Thoracic aorta (tissue), 2 donors: Measurements from ENCODE around the gene RTBDN. TPM values are rescaled to one million over a fixed set of nuclear protein-coding genes. Genes with fewer than 3 reads are reported as not detected.

Experiments
- ATAC-seq: fragments of 150-250 bp; one replicate; pipeline ENCODE4 v1.8.0; 2017; ENCODE audit warnings: low read depth; ENCODE audit not compliant: insufficient number of reproducible peaks, low FRiP score
- DNase-seq: peaks from one replicate; pipeline ENCODE4 v3.0.0-alpha.2; 2020; ENCODE audit warnings: low spot score
- H3K27ac ChIP-seq, 2 donors: fragments of 200-600 bp; sonication (generic); 1 replicate in 1 of 2; 2 replicates in 1 of 2; pipeline ENCODE4 v1.5.1; 2016; ENCODE audit warnings: mild to moderate bottlenecking in 2 of 2, moderate library complexity in 2 of 2
- H3K27me3 ChIP-seq: fragments of 200-600 bp; sonication (generic); replicated peaks from 2 replicates; pipeline ENCODE4 v1.6.0; 2016; ENCODE audit warnings: mild to moderate bottlenecking; ENCODE audit not compliant: insufficient read depth
- H3K36me3 ChIP-seq: fragments of 200-600 bp; sonication (generic); one replicate; pipeline ENCODE4 v1.5.1; 2016
- H3K4me1 ChIP-seq, 2 donors: fragments of 200-600 bp; sonication (generic); 1 replicate in 1 of 2; 2 replicates in 1 of 2; pipeline versions ENCODE4 v1.5.1 to v1.6.0; 2016; ENCODE audit warnings: low read depth in 2 of 2, mild to moderate bottlenecking in 1 of 2; ENCODE audit not compliant: control insufficient read depth in 1 of 2
- H3K4me3 ChIP-seq: fragments of 200-600 bp; sonication (generic); 2 replicates; pipeline ENCODE4 v1.5.1; 2016; ENCODE audit warnings: mild to moderate bottlenecking
- H3K9me3 ChIP-seq: fragments of 200-600 bp; sonication (generic); 2 replicates; pipeline ENCODE4 v1.5.1; 2016
- CTCF ChIP-seq: fragments of 200-600 bp; sonication (generic); IDR thresholded peaks from one replicate; pipeline ENCODE4 v1.5.1; 2019; ENCODE audit warnings: antibody characterized with exemption
- total RNA-seq, 2 donors: library from RNA; depleted of rRNA; stranded (reverse); fragments of >200 nt; gene quantifications; one replicate each; pipeline versions ENCODE4 v1.1.0 to v1.2.3, GENCODE V29; 2016

RTBDN gene
- total RNA-seq, 2 donors from 2014 or later: not detected

DNA sequence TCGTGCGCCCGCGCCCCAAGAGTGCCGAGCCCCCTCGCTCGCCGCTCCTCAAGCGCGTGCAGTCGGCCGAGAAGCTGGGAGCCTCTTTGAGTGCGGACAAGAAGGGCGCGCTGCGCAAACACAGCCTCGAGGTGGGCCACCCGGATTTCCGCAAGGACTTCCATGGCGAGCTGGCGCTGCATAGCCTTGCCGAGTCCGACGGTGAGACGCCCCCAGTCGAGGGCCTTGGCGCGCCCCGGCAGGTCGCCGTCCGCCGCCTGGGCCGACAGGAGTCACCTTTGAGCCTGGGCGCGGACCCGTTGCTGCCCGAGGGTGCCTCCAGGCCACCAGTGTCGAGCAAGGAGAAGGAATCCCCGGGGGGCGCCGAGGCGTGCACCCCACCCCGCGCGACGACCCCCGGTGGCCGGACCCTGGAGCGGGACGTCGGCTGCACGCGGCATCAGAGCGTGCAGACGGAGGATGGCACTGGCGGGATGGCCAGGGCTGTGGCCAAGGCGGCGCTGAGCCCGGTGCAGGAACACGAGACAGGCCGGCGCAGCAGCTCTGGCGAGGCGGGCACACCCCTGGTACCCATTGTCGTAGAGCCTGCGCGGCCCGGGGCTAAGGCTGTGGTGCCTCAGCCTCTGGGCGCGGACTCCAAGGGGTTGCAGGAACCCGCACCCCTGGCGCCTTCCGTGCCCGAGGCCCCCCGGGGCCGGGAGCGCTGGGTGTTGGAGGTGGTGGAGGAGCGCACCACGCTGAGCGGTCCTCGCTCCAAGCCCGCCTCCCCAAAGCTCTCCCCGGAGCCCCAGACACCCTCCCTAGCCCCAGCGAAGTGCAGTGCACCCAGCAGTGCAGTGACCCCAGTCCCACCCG, 39.7 kb upstream of the RTBDN start:
- Histone ChIP-seq H3K4me3 (no peak overlapping the region), H3K27ac (no peak overlapping the region), H3K27me3 (no peaks in the 10 kb centered on the region), H3K36me3 (peaks cover 15% of the 10 kb centered on the region), H3K9me3 (no peaks in the 10 kb centered on the region), H3K4me1 (no peaks in the 10 kb centered on the region)
- DNase-seq (no peak), ATAC-seq (no peak)
- TF ChIP-seq CTCF: no peak

- peaks cover 11% of the 10 kb centered on the region for H3K36me3 ChIP-seq
- no peak for DNase-seq
- no peaks in the 10 kb centered on the region for H3K9me3 ChIP-seq
- no peak for ATAC-seq
- no peaks in the 10 kb centered on the region for H3K27me3 ChIP-seq
- H3K4me3 ChIP-seq: no peak overlapping the region
- no peak overlapping the region for H3K27ac ChIP-seq
- no peak for TF ChIP-seq CTCF
- H3K4me1 ChIP-seq: no peaks in the 10 kb centered on the region
These were observed 38.8 kb upstream of the RTBDN start for GRCh38 chr19:12872941-12873890.

DNA sequence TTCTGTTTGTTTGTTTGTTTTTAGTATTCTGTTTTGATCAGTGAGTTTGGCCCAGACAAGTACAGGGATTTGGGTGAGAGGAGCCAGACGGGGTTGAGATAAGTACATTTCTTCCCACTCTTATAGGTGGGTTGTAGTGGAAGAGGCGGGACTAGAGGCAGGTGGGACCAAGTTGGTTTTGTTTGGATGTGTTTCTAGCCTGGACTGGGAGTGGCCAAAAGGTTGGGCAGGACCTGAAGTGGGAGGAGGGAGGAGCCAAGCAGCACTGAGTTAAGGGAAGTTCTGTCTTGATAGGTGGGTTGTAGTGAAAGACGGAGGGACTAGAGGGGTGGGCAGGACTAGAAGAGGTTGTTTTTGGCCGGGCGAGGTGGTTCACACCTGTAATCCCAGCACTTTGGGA, 37.9 kb upstream of the RTBDN start:
- Histone ChIP-seq H3K27ac (no peak overlapping the region), H3K27me3 (no peaks in the 10 kb centered on the region), H3K9me3 (no peaks in the 10 kb centered on the region), H3K4me3 (no peak overlapping the region), H3K4me1 (peaks cover 0 to 5% of the 10 kb centered on the region in 2 donors), H3K36me3 (peaks cover 3% of the 10 kb centered on the region)
- ATAC-seq (no peak), DNase-seq (no peak)
- no peak for TF ChIP-seq CTCF

DNA sequence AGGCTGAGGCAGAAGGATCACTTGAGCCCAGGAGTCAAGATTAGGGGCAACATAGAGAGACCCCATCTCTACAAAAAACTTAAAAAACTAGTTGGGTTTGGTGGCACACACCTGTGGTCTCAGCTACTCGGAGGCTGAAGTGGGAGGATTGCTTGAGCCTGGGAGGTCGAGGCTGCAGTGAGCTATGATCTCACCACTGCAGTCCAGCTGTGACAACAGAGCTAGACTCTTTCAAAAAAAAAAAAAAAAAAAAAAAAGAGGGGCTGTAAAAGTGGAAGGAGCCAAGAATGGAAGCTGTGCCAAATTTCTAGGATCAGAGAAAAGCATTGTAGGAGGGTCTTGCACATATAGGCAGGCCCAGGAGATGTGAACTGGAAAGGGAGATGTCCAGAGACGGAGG, 37.3 kb upstream of the RTBDN start:
- ATAC-seq: no peak
- H3K4me3 ChIP-seq: no peak overlapping the region
- no peak overlapping the region for H3K27ac ChIP-seq
- peaks cover 0 to 7% of the 10 kb centered on the region in 2 donors for H3K4me1 ChIP-seq
- no peak for TF ChIP-seq CTCF
- H3K36me3 ChIP-seq: peaks cover 3% of the 10 kb centered on the region
- no peak for DNase-seq
- no peaks in the 10 kb centered on the region for H3K27me3 ChIP-seq
- H3K9me3 ChIP-seq: no peaks in the 10 kb centered on the region

- no peaks in the 10 kb centered on the region for H3K27me3 ChIP-seq
- no peak for ATAC-seq
- no peaks in the 10 kb centered on the region for H3K36me3 ChIP-seq
- H3K9me3 ChIP-seq: no peaks in the 10 kb centered on the region
- TF ChIP-seq CTCF: no peak
- peaks cover 0 to 7% of the 10 kb centered on the region in 2 donors for H3K4me1 ChIP-seq
- no peak for DNase-seq
- no peak overlapping the region for H3K27ac ChIP-seq
- H3K4me3 ChIP-seq: no peak overlapping the region
These were observed 34.2 kb upstream of the RTBDN start for GRCh38 chr19:12868540-12869112.
